Glomerular visceral epithelial cell (primary cell): Measurements from ENCODE around the gene SEMA3A.
"Not testable (repeated sequence)": the region's sequence is repeated elsewhere in the genome, so short reads cannot be mapped to it uniquely, and the experiment has no call there.

Experiments used
- DNase-seq: peaks from one replicate; pipeline ENCODE4 v3.0.0-alpha.2; 2016; ENCODE audit errors: extremely low spot score

SEMA3A gene

DNA sequence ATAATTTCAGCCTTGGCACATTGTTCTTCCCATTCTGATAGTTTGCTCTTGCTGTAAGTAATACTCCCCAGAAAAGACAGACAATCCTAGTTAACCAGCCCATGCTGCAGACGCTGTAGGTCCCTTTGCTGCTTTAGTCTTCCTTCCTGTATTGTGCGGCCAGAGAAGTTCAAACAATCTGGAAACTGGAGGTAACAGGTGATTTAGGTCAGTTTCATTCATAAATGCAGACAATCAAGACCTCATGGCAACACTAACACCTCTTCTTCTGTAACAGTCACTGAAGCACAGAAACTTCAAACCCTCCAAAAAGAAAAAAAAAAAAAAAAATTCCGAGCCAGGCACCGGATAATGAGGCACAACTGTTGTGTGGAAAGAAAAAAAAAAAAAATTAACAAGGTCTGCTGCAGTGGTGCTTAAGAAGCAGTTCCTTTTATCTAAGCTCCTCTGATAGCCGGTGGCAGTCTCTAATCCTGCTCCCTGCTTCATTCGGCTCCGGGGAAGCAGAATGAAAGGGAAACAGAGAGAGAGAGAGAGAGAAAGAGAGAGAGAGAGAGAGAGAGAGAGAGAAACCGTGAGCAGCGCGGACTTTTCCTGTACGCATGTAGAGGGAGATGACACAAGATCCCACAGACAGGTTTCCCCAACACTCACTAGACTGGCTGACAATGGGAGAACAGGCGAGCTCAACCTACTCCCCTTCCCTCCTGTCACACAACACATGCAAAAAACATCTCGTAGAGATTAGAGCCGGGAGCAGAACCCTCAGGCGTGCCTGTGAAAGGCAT lies at the start of gene SEMA3A:
TSS of gene SEMA3A (minus strand) at position 306 of the 788 bp plus-strand sequence. CDS start at position 103, 203 bp downstream.
- peak; percentile 75 for DNase-seq

DNA sequence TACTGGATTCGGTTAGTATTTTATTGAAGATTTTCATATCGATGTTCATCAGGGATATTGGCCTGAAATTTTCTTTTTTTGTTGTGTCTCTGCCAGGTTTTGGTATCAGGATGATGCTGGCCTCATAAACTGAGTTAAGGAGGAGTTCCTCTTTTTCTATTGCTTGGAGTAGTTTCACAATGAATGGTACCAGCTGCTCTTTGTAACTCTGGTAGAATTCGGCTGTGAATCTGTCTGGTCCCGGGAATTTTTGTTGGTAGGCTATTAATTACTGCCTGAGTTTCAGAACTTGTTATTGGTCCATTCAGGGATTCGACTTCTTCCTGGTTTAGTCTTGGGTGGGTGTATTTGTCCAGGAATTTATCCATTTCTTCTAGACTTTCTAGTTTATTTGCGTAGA lies 48.4 kb upstream of the SEMA3A start:
- DNase-seq: not testable (repeated sequence)

DNA sequence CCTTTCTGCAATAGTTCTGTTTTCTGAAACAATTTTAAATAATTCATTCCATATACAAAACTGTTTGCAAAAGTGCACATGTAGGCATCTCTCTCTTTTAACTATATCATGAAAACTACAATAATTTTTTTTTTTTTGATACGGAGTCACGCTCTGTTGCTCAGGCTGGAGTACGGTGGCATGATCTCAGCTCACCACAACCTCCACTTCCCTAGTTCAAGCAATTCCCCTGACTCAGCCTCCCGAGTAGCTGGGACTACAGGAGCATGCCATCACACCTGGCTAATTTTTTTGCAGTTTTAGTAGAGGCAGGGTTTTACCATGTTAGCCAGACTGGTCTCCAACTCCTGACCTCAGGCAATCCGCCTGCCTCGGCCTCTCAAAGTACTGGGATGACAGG lies 44.0 kb upstream of the SEMA3A start:
- DNase-seq: peak; percentile 83

DNA sequence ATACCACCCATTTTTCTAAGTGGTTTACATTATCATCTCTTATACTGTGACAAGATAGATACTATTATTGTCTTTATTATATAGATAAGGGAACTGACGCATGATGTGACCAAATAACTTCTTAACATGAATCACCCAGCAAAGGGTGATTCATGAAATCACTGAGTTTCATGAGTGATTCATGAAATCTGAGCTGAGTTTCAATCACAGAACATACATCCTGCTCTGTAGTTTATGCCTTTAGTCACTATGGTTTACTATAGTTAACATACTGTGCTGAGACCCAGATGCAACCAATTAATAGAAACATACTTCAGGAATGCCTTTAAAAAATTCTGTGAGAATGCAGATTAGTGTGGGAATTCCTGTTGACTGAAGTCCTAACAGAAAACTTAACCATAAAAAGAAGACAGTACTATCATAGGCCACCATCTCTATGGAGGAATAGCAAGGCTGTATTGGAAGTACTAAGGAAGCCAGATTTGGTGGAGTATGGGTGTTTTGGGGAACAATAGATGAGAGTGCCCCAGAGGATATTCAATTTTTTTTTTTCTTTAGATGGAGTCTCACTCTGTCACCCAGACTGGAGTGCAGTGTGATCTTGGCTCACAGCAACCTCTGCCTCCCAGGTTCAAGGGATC lies 43.1 kb upstream of the SEMA3A start:
- DNase-seq: peak; percentile 64

DNA sequence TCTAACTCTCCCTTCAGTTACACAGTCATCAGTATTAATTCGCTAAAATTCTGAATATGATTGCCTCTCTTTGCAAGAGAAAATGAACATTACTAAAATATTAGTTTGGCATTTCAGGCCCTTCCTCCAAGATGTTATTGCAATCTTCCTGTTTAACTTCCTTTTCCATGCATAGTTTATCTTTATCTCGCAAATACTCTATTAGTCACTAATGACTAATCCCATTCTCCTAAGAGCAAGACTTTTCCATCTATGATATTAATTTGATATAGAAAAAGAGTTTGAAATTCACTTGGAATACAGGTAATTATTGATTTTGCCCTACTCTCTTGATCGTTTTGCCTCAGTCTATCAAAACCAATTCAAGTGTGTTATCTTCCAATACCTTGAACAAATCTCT lies 41.8 kb upstream of the SEMA3A start:
- DNase-seq: no peak

DNA sequence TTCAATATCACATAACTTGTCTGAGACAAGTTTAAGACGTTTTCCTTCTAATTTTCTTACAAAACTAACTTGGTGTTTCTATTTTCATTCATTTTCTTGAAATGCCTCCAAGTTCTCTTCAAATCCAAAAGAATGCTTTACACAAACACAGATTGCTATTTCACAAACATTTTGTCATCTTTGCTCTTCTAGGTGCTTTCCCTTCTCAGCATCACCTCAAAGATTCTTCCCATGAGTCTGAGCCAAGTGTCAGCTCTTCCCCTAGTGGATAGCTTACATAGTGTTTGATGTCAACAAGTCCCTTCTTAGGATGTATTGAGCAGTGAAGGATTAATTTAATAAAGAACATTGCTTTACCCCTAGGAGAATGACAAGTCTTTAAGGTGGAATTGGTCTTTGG lies 38.1 kb upstream of the SEMA3A start:
- no peak for DNase-seq

DNA sequence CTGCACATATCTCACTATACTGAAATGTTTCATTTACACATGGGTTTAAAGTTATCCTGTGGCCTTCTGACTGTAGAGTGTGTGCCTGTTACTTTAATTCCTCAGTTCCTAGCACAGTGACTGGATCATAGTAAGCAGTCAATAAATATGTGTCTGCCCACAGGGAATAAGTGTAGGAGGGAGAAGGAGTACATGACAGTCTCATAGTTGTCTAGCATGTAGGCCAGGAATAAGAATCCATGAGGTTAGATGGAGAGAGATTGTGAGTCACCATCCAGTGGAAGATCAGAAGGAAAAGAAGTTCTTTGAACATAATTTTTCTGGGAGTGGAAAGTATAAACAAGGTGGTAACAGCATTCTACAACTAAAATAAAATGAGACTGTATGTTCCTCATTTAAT lies 36.6 kb upstream of the SEMA3A start:
- DNase-seq: no peak

DNA sequence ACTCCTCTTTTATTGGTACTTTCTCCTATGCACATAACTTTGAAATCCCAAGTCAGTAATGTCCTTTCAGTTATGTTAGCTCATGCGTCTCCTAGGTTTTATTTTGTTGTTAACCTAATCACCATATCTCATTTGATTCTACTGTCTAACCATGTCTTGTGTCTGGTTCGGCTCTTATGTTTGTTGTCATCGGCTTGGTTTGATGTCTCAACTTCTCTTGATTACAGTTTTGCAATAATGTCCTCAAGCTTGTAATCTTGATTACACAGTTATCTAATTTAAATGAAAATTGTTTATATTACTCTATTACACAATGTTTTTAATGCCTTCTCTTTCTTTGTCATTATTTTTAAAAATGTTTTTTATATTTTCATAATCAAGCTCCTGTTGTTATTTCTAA lies 35.9 kb upstream of the SEMA3A start:
- DNase-seq: no peak

DNA sequence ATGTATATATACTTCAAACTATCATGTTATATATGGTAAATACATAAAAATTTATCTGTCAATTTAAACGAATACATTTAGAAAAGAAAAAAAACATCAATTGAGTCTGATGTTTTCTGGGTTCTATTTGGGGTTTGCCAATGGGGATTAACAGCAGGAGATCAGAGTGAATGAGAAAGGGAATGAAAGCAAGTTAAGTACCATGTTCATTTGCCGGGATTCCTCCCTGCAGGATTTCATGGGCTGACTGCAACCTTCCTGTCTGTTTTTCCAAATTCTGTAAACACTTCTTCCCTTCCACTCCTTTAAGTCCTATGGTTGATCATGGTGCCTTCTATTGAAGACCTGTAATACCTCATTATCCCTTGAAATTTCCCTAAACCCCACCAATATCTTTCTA lies 33.9 kb upstream of the SEMA3A start:
- no peak for DNase-seq

DNA sequence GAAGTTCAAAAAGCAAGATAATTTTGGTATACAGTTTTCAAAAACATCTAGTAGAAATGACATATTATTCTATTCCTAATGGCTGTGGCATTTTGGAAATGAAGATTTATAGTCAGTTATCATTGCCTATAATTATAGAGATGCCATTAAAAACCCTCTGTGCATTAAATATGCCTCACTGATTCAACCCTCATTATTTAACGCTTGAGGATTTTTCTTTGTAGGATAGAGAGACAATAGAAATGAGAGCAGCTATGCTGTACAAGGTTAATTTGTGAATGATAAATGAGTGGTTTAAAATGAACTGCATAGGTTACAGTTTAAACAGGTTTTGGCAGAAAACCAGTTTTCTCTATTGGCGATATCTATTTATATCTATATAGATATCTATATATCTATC lies 32.2 kb upstream of the SEMA3A start:
- DNase-seq: no peak

DNA sequence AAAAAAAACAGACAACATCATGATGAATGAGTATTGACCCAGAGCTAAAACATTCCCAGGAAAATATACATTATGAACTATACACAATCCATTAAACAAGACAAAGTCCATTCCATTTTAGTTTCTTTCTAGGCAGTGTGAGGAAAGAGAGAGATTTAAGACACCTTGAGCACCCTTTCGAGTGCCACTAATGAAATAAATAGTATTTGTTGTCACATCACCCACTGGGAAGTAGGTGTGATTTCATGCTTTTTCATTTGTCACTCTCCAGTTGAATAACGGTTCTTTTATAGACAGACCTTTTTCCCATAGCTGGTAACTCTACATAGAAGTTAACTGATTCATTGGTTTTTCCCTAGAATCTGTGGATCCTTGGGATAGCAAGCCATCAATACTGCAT lies 29.9 kb upstream of the SEMA3A start:
- DNase-seq: no peak

DNA sequence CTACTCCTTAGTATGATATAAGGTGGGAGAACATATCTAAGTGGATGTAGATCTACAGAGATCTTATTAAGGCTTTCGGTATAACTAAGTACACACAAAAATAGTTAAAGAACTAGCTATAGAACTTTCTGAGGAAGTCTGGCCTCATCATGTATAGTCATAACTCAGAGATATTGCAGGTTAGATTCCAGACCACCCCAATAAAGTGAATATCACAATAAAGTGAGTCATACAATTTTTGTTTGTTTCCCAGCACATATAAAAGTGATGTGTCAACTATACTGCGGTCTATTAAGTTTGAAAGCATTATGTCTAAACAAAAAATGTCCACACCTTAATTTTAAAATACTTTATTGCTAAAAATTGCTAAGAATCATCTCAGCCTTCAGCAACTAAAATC lies 24.7 kb upstream of the SEMA3A start:
- DNase-seq: no peak

DNA sequence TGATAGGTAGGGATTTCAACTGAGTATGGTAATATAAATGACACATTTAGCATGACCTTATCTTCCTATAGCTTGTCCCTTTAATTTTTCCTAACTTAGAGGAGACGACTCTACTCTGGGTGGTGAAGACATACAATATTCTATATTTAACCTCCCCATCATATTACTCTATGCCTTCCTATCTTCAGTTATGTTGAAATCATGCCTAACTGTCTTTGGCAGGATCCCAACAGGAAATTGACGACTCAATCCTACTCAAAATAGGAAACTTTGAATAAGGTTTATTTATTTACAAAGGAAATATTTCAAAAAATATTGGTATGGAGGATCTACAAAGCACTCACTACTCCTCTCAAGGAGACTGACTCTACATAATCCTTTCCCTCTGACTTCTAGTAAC lies 24.1 kb upstream of the SEMA3A start:
- DNase-seq: peak; percentile 7

DNA sequence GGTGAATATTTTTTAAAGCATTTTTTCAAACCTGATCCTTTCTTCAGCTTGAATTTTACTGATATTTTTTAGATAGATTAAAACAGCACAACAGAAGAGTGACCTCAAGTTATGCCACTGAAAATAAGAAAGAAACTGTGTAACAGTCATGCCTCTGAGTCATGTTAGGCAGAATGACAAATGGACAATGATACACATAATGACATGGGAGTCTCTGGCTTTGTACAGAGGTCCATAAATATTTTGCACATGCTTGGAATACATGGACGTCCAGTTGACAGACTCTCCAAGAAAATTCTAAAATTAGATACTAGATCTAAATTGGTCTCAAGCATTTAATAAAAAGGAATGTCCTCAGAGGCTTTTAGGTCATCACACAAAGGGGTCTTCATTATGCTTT lies 21.9 kb upstream of the SEMA3A start:
- DNase-seq: no peak

DNA sequence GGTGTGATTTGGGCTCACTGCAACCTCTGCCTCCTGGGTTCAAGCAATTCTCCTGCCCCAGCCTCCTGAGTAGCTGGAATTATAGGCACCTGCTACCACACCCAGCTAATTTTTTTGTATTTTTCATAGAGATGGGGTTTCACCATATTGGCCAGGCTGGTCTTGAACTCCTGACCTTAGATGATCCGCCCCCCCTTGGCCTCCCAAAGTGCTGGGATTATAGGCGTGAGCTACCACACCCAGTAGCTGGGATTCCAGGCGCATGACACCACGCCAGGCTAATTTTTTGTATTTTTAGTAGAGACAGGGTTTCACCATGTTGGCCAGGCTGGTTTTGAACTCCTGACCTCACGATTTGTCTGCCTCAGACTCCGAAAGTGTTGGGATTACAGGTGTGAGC lies 20.2 kb upstream of the SEMA3A start:
- not testable (repeated sequence) for DNase-seq

DNA sequence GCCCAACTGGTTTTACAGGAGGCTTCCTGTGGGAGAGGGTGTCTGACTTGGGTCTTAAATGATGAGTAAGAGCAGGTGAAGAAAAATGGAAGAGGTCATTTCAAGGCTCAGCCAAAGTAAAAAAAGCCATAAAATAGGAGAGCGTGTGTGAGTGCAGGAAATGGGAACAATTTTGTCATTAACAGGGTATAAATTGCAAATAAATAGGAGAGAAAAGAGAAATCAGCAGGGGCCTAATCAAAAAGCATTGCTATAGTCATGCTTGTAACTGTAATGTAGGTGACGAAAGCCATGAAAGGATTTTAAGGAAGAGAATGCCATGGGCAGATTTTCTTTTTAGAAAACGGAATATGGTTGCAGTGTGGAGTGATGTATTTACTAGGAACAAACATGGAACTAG lies 15.7 kb upstream of the SEMA3A start:
- DNase-seq: no peak

DNA sequence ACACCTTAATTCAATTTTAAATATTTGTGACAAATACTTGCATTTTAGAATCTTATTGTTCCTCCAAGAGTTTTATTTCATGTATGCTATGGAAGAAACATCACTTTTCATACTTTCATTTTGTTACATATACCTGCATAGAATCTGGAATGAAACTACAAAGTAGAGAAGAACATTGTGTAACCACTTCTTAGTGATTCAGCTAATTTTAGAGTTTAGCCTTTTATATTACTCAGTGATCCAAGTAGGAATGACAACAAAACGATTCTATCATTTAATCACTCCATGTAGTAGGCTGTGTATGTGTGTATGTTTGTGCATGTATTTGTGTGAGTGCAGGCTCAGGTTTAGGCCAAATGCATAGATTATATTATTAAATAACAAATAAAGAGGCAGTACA lies 14.4 kb upstream of the SEMA3A start:
- no peak for DNase-seq

DNA sequence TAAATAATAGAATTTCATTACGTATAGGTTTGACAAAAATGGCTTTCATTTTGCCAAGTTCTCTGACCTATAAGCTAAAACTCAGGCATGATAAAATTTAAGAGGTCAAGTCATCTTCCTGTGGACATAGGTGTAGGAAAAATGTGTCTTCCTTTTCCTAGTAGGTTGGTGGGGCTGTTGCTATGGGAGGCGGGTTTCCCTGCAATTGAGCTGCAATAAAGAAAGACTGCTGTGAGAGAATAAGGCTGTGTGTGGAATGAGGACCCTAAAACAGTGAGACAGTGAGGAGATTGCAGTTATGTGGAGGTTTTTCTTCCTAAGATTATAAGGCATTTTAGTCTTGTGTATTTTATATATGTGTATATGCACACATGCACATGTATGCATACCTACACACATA lies 13.0 kb upstream of the SEMA3A start:
- no peak for DNase-seq

DNA sequence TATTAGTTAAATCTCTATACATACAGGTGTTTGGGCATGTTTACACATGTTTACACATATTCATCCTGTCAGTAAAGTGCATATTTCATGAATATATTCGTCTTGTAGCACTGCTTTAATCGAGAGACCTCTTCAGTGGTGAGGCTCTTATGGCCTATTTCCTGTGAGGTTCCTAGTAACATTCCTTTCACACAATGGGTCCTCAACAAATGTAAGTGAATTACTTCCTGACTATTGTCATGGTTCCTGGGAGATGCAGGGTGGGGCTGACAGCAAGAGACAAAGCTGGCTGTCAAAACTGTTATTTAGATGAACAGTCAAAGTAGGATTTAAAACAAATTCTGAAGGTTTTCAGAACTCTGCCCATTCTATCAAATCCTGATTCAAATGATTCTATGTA lies 12.4 kb upstream of the SEMA3A start:
- DNase-seq: no peak

DNA sequence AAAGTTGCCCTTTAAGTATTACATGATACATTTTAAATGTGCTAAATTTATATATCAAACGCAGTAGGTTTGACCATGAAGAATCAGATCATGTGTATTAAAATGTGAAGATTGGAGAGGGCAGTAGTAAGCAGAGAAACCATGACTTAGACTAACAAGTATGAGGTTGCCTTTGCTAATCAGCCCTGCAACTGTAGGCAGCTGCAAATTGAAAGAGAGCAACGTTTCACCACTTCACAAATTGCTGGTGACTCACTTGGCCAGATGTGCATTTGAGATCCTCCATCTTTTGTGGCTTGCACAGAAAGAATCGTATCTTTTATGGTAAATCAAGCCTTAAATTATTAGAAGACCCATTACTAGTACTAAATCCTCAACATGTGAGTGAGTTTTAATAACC lies 10.1 kb upstream of the SEMA3A start:
- DNase-seq: no peak

DNA sequence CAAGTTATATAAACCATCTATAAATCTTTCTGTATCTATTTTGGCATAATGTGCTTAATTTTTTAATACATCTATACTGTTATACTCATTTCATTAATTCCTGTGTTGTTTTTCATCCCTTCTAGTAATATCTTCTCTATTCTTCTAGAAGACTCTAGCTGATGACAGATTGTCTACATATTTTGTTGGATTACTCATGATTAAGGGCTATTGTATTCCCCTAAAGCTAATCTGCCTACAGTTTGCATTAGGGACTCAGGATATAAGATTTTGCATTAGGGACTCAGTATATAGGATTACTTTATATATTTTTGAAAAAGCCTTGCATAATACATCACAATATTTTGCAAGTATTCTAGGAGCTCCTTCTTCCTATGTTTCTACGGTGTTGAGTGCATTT lies 8.3 kb upstream of the SEMA3A start:
- DNase-seq: no peak

DNA sequence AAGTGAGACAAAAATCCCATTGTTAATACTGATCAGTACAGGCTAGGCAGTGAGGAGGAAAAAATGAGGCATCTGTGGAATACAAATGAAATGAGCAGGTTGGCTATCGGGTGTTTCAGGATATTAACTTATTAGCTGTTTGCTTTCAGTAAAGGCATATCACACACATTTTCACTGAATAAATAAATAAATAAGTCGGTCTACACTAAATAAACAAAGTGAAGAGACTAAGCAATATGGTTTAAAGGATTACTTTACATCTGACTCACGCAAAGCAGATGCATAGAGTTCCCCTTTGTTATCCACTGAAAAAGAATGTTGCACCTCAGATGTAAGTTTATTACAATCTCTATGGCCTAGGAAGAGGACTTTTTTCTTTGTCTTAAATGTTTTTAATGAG lies 6.3 kb upstream of the SEMA3A start:
- no peak for DNase-seq

DNA sequence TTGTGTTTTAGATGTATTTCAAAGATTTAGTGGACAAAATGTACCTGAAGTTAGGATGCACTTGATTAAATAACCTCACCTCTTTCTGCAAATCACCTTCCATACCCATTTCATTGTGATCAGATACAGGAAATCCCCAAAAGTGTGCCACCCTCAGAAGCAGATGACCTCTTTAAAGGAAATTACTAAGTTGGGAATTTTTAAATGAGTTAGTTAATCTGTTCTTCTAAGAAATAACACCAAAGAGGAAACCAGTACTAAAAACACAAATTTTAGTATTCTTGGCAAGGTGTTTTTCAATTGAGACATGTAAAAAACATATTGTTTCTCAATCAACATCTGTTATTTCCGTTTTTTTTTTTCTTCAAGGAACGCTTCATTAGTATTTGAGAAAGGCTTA lies 4.6 kb upstream of the SEMA3A start:
- DNase-seq: no peak

DNA sequence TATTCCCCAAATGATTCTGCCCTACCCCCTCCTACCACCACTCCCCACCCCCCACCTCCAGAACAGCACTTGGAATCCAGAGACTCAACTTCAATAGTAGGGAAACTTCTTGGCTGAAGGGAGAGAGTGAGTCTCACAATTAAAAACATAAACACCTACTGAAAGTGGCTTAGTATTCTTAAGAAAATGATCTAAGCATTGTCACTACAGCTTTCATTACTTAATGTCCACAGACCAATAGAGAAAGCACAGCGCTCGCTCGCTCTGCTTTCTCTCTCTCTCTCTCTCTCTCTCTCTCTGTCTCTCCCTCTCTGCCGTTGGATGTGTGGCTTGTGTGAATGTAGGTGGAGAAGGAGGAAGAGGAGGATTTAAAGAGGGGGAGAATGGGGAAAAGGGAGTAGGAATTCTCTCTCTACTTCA lies 1.5 kb upstream of the SEMA3A start:
- DNase-seq: peak; percentile 46
